Middle frontal gyrus (tissue), 1 donor: ENCODE measurements around the gene RUSC1.
"Not testable (repeated sequence)": the region's sequence is repeated elsewhere in the genome, so short reads cannot be mapped to it uniquely, and the experiment has no call there.

Experiments
- DNase-seq: peaks from one replicate; pipeline ENCODE4 v3.0.0-alpha.2; 2015; ENCODE audit warnings: low spot score; ENCODE audit errors: extremely low spot score

RUSC1 gene, protein sequence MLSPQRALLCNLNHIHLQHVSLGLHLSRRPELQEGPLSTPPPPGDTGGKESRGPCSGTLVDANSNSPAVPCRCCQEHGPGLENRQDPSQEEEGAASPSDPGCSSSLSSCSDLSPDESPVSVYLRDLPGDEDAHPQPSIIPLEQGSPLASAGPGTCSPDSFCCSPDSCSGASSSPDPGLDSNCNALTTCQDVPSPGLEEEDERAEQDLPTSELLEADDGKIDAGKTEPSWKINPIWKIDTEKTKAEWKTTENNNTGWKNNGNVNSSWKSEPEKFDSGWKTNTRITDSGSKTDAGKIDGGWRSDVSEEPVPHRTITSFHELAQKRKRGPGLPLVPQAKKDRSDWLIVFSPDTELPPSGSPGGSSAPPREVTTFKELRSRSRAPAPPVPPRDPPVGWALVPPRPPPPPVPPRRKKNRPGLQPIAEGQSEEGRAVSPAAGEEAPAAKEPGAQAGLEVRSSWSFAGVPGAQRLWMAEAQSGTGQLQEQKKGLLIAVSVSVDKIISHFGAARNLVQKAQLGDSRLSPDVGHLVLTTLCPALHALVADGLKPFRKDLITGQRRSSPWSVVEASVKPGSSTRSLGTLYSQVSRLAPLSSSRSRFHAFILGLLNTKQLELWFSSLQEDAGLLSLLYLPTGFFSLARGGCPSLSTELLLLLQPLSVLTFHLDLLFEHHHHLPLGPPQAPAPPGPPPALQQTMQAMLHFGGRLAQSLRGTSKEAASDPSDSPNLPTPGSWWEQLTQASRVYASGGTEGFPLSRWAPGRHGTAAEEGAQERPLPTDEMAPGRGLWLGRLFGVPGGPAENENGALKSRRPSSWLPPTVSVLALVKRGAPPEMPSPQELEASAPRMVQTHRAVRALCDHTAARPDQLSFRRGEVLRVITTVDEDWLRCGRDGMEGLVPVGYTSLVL

DNA sequence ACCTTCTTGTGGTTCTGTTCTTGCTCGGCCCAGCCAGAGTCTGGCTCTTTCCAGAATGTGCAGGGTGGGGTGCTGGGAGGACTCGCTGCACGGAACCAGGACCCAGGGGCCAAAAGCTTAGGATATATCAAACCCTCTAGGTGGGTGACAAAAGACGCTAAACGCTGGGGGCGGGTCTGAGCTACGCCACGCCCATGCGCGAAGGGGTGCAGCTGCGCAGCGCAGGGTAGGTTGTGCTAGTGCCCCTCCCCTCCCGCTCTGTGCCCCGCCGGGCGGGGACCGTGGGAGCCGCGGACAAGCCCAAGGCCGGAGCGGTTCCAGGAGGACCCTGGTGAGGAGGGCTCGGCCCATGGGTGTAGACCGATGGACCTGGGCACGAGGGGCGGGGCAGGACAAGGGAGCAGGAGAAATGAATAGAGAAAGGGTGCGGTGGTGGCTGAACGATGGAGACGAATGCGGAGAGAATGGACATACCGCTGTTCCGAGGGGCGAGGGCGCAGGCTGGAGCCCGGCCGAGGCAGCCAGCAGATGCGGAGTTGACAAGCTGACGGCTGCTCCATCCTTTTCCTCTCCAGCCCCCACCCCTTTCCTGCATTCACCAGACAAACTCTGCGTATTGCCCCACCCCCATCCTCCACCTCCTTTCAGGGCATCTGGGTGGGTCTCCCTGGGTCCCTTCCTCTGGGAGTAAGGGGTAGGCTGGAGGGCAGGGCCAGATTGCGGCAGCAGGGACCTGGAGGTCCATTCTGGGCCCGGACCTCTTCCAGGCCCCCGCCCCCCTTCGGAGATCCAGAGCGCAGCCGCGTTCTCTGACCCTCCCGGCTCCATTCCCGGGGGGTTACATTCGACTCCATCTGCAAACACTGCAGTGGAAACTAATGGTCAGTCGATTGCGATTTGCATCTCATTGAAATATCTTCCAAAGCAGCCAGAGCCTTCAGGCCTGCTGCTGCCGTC lies at the start of gene RUSC1:
Gene RUSC1 (plus strand): TSS at position 234 of the 957 bp plus-strand sequence. CDS start 880 bp downstream, outside the sequence.
- DNase-seq: peak; percentile 79

GRCh38 chr1:155272466-155273342 lies 48.0 kb upstream of the RUSC1 start:
- no peak for DNase-seq

- DNase-seq: peak; percentile 85
Observed at GRCh38 chr1:155273343-155274245, 47.1 kb upstream of the RUSC1 start, which contains the start of gene CLK2. TSS of gene CLK2 (minus strand) at chr1:155273504. CDS start at chr1:155270977, 2,527 bp downstream.

DNA sequence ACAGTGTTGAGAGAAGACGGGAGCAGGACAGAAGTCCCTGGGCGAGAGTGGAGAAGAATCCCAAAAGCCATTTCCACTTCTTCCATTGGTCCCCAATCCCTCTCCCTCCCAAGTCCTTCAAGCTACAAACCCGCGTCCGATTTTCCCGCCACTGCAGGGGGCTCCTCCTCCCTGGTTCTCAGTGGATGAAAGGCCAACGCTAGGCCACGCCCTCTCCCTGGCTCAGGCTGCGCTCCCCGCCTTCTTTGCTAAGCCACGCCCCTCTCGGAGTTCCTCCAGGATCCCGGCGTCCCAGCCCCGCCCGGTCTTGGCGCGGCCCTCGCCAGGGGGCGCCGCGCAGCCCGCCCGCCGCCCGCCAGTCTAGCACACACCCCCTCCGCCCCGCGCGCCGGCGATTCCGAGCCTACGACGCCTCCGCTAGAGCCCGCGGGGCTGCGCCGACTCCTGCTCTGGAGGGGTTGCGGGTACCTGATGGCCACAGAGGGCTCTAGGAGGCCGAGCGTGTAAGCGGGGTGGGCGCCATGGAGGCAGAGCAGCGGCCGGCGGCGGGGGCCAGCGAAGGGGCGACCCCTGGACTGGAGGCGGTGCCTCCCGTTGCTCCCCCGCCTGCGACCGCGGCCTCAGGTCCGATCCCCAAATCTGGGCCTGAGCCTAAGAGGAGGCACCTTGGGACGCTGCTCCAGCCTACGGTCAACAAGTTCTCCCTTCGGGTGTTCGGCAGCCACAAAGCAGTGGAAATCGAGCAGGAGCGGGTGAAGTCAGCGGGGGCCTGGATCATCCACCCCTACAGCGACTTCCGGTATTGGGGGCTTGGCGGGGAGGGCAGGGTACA lies 43.4 kb upstream of the RUSC1 start, which contains the start of gene HCN3:
Gene HCN3 (plus strand): TSS at position 394 of the 832 bp plus-strand sequence. CDS start 128 bp downstream, at position 522.
- peak; percentile 94 for DNase-seq

DNA sequence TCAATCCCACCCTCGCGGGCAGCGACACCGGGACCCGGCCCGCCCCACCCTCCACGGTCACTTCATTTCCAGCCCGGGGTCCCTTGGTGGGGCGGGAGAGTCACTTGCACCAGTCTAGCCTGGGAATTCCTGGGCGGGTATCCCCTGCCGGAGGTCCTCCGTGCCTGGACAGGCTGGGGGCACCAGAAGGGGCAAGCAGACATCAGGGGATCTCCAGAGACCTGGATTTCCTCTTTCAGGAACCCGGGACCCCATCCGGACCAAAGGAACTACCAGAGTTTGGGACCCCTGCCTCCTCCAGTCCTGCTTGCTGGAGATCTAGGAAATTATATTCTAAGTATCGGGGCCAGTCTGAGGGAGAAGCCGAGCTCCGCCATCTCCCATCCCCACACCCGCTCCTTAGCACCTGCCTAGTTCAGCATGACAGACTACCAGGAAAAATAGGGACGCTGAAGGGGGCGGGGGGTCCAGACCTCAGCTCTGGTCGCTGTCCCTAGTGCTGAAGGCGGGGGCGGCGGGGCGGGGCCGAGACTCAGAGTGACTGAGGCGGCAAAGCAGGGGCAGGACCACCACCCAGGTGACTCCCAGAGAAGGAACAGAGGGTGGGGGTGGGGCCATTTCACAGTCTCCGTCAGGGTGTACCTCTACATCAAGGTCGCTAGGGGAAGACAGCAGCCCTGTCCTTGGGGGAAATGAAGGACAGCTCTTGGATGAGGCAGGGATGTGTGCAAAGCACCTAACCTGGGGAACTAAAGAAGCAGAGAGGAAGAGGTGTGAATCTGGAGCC lies 42.6 kb upstream of the RUSC1 start:
- DNase-seq: no peak

DNA sequence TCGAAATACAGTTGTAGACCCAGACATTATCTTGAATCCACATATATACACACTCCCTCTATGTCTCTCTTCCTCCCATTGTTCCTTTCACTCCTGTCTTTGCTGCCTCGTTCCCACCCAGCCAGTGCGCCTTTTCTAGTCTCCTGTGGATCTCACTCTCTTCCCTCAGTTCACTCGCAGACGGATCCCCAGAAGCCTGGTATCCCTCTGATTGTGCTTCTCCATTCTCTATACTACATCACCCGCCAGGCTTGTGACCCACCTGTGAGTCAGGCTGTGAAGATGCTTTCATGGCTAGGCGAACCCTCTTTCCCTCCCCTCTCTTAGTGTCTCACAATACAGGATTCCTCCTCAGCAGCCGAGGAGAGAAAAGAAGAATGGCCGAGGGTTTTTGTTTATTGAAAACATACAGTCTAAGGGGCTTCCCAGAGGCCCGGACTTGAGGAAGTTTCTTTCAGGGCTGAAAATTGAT lies 42.0 kb upstream of the RUSC1 start:
- DNase-seq: no peak

- no peak for DNase-seq
Observed at GRCh38 chr1:155279268-155279667, 41.4 kb upstream of the RUSC1 start.

DNA sequence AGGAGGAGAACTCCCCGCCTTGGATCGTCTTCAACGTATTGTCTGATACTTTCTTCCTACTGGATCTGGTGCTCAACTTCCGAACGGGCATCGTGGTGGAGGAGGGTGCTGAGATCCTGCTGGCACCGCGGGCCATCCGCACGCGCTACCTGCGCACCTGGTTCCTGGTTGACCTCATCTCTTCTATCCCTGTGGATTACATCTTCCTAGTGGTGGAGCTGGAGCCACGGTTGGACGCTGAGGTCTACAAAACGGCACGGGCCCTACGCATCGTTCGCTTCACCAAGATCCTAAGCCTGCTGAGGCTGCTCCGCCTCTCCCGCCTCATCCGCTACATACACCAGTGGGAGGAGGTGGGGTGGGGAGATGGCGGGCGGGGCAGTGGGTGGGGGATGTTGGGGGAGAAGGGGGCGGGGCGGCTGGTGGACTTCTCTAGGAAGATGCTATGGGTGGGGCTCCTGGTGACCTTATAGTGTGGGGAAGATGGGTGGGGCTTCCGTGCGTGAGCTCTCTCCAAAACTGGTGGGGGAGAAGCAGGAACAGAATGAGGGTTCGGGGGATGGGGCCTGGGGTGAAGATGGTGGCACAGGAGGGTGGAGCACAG lies 38.1 kb upstream of the RUSC1 start:
- no peak for DNase-seq

- no peak for DNase-seq
Observed at GRCh38 chr1:155284476-155284875, 36.2 kb upstream of the RUSC1 start.

DNA sequence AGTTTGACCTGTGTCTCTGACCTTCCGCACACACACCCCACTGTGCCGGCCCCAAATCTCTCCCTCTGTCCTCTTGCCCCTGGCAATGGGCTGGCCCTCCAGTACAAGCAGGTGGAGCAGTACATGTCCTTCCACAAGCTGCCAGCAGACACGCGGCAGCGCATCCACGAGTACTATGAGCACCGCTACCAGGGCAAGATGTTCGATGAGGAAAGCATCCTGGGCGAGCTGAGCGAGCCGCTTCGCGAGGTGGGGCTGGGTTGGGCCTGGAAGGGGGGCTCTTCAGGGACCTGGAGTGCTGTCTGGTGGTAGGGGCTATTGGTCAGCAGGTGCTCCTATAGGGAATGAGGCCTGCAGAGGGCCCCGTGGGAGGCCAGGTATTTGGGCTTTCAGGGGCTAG lies 35.6 kb upstream of the RUSC1 start:
- DNase-seq: no peak

DNA sequence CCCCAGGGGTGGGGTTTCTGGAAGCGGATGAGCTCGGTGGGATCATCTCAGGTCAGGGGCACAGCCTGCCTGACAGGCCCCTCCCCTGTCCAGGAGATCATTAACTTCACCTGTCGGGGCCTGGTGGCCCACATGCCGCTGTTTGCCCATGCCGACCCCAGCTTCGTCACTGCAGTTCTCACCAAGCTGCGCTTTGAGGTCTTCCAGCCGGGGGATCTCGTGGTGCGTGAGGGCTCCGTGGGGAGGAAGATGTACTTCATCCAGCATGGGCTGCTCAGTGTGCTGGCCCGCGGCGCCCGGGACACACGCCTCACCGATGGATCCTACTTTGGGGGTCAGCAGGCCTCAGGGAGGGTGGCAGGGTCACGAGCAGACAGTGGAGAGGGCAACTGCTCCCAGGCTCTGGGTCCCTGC lies 35.1 kb upstream of the RUSC1 start:
- DNase-seq: no peak

DNA sequence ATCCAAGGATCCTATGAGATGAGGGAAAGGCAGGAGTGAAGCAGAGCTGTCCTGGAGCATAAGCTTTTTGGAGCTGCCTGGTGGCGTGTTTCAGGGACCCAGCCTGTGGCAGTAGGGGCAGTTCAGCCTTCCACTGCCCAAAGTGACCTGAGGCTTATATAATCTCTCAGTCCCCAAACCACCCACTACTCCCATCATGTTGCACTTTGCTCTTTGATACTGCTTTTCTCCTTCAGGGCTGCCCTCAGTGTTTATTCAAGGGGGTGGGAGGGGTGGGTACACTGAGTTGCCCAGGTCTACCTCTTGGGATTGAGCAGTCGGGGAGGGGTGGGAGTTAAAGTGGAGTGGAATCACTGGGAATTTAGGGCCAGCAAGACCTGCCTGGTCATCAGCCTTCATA lies 34.1 kb upstream of the RUSC1 start:
- no peak for DNase-seq

GRCh38 chr1:155287987-155288543 lies 32.6 kb upstream of the RUSC1 start:
- DNase-seq: no peak

DNA sequence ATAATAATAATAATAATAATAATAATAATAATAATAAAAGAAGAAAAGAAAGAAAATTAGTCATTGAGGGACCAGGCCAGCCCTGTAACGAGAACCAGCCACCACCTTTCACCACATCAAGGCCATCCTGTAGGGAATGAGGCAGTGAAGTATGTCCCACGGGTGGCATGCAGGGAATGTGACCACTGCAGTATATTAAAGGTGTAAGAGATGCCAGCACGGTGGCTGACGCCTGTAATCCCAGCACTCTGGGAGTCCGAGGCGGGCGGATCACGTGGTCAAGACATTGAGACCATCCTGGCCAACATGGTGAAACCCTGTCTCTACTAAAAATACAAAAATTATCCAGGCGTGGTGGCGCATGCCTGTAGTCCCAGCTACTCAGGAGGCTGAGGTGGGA lies 29.7 kb upstream of the RUSC1 start:
- DNase-seq: not testable (repeated sequence)

DNA sequence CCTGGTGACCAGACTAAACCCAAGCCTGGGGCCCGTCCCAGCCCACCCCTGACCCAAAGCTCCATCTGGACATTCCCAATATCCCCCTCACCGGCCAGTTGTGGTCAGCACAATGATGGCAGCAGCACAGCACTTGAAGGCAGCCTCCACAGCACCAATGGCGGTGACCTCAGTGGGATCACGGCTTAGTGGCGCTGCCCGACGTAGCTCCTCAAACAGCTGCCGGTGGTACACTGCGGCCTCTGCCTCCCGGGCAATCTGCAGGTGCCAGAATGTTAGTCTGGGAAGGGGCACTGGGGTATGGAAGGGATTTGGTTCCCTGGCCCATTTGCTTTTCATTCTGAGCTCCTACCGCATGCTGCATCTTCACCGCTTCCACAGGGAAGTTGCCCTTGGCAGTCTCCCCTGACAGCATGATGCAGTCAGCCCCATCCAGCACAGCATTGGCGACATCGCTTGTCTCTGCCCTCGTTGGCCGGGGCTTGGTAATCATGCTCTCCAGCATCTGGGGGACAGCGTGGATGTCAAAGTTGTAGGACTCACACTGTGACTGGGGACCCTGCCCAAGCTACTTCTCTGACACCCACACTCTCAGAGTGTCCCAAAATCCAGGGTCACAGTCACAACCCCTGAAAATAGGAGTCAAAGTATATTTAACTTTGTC lies 27.5 kb upstream of the RUSC1 start:
- no peak for DNase-seq
